GM23338 (cell line): Measurements from ENCODE around the gene HSPA12B. TPM values are rescaled to one million over a fixed set of nuclear protein-coding genes. Genes with fewer than 3 reads are reported as not detected.

Experiments
- ATAC-seq: fragments of 200-7000 bp; cut with Tn5 transposase; 3 replicates; pipeline ENCODE4 v1.9.1; 2020
- DNase-seq: peaks from one replicate; pipeline ENCODE4 v3.0.0-alpha.2; 2015; ENCODE audit warnings: low spot score
- H2AFZ ChIP-seq: fragments of 200-600 bp; sonication (generic); 2 replicates; pipeline ENCODE4 v1.8.0; 2016; ENCODE audit warnings: antibody characterized with exemption, mild to moderate bottlenecking, moderate library complexity
- H3F3A ChIP-seq: fragments of 200-600 bp; sonication (generic); replicated peaks from 2 replicates; pipeline ENCODE4 v1.8.0; 2017; ENCODE audit warnings: antibody characterized with exemption, mixed run types, low read depth
- H3K27ac ChIP-seq: fragments of 200-600 bp; sonication (generic); 2 replicates; pipeline ENCODE4 v1.6.1; 2016; ENCODE audit warnings: low read depth
- H3K27me3 ChIP-seq: fragments of 200-600 bp; sonication (generic); 2 replicates; pipeline ENCODE4 v1.8.0; 2016; ENCODE audit warnings: mild to moderate bottlenecking, mixed run types, moderate library complexity; ENCODE audit not compliant: insufficient read depth
- H3K36me3 ChIP-seq: fragments of 200-600 bp; sonication (generic); 2 replicates; pipeline ENCODE4 v1.8.0; 2016; ENCODE audit warnings: mild to moderate bottlenecking; ENCODE audit not compliant: insufficient read depth
- H3K4me1 ChIP-seq: fragments of 200-600 bp; sonication (generic); 2 replicates; pipeline ENCODE4 v1.8.0; 2016; ENCODE audit warnings: mild to moderate bottlenecking, moderate library complexity; ENCODE audit not compliant: insufficient read depth
- H3K4me2 ChIP-seq: fragments of 200-600 bp; sonication (generic); 2 replicates; pipeline ENCODE4 v1.7.1; 2017; ENCODE audit warnings: mixed run types
- H3K4me3 ChIP-seq: fragments of 200-600 bp; sonication (generic); 2 replicates; pipeline ENCODE4 v1.6.1; 2016; ENCODE audit warnings: mixed run types
- H3K79me2 ChIP-seq: fragments of 200-600 bp; sonication (generic); replicated peaks from 2 replicates; pipeline ENCODE4 v1.8.0; 2017; ENCODE audit warnings: mild to moderate bottlenecking; ENCODE audit not compliant: insufficient read depth
- H3K9me2 ChIP-seq: fragments of 200-600 bp; sonication (generic); 2 replicates; pipeline ENCODE4 v1.8.0; 2017; ENCODE audit not compliant: insufficient read depth
- H4K20me1 ChIP-seq: fragments of 200-600 bp; sonication (generic); replicated peaks from 2 replicates; pipeline ENCODE4 v1.8.0; 2017; ENCODE audit warnings: mild to moderate bottlenecking; ENCODE audit not compliant: insufficient read depth
- H3K27ac Mint-ChIP-seq: 2 replicates; pipeline ENCODE4 v1.8.0; 2020; ENCODE audit warnings: inconsistent platforms, mild to moderate bottlenecking, moderate library complexity, mixed read lengths
- H3K27me3 Mint-ChIP-seq: 3 replicates; pipeline ENCODE4 v1.8.0; 2022; ENCODE audit warnings: low read depth, mild to moderate bottlenecking, moderate library complexity, mixed read lengths, inconsistent platforms; ENCODE audit not compliant: insufficient read depth, poor library complexity
- H3K36me3 Mint-ChIP-seq: 3 replicates; pipeline ENCODE4 v1.8.0; 2021; ENCODE audit warnings: low read depth, mild to moderate bottlenecking, inconsistent platforms, moderate library complexity, mixed read lengths
- H3K4me1 Mint-ChIP-seq: 3 replicates; pipeline ENCODE4 v1.8.0; 2020; ENCODE audit warnings: mild to moderate bottlenecking, inconsistent platforms, mixed read lengths
- H3K4me3 Mint-ChIP-seq: 3 replicates; pipeline ENCODE4 v1.8.0; 2021; ENCODE audit warnings: moderate library complexity, mild to moderate bottlenecking, inconsistent platforms, mixed read lengths
- H3K9me3 Mint-ChIP-seq: 3 replicates; pipeline ENCODE4 v1.8.0; 2020; ENCODE audit warnings: moderate library complexity, mild to moderate bottlenecking, inconsistent platforms, mixed read lengths
- CREB1 ChIP-seq: fragments of 250-450 bp; sonication (Bioruptor Pico); IDR thresholded peaks from 2 replicates; pipeline ENCODE4 v1.5.0; 2020; ENCODE audit warnings: low read depth, mild to moderate bottlenecking, moderate library complexity
- JUNB ChIP-seq: IDR thresholded peaks from one replicate; pipeline ENCODE4 v1.6.1; 2016; ENCODE audit warnings: antibody characterized with exemption; ENCODE audit not compliant: unreplicated experiment
- POLR2AphosphoS5 ChIP-seq: IDR thresholded peaks from 2 replicates; pipeline ENCODE4 v1.6.1; 2016; ENCODE audit warnings: antibody characterized with exemption, low read depth
- ZNF114 ChIP-seq: fragments of 250-450 bp; sonication (Bioruptor Pico); IDR thresholded peaks from 2 replicates; pipeline ENCODE4 v1.5.0; 2020; ENCODE audit warnings: mild to moderate bottlenecking, moderate library complexity
- ZNF331 ChIP-seq: fragments of 250-450 bp; sonication (Bioruptor Pico); IDR thresholded peaks from 2 replicates; pipeline ENCODE4 v1.5.0; 2020; ENCODE audit warnings: low read depth, mild to moderate bottlenecking, moderate library complexity
- polyA plus RNA-seq: library from polyadenylated mRNA; unstranded; fragments of >200 nt; fragmentation: Nextera tagmentation; extraction: Ambion mirVana; gene quantifications from 2 replicates; pipeline ENCODE4 v1.2.1, GENCODE V29; 2016
- total RNA-seq: library from RNA; depleted of rRNA; stranded (reverse); fragments of >200 nt; shearing (Covaris generic); gene quantifications from 2 replicates; pipeline ENCODE4 v1.2.3, GENCODE V29; 2014
- TF ChIP-seq, protein P1 (sequence below), 2 experiments: fragments of 200-600 bp in 1 of 2; sonication (generic) in 1 of 2; conservative IDR thresholded peaks; 2 replicates each; pipeline versions ENCODE4 v1.5.1 to v1.6.1; 2016 to 2017; ENCODE audit warnings: antibody characterized with exemption in 2 of 2, low read depth in 2 of 2, mild to moderate bottlenecking in 2 of 2, moderate library complexity in 1 of 2
- TF ChIP-seq, protein P2 (sequence below): fragments of 250-450 bp; sonication (Bioruptor Pico); IDR thresholded peaks from 2 replicates; pipeline ENCODE4 v1.5.0; 2020; ENCODE audit warnings: mild to moderate bottlenecking, moderate library complexity
- TF ChIP-seq, protein P3 (sequence below): IDR thresholded peaks from 2 replicates; pipeline ENCODE4 v1.6.1; 2016; ENCODE audit warnings: antibody characterized with exemption
- TF ChIP-seq, protein P4 (sequence below): IDR thresholded peaks from one replicate; pipeline ENCODE4 v1.6.1; 2018; ENCODE audit warnings: antibody characterized with exemption; ENCODE audit not compliant: unreplicated experiment

Gene HSPA12B
- total and polyA plus RNA-seq, 2 experiments from 2014 or later = 2.8 to 6.5 TPM

DNA sequence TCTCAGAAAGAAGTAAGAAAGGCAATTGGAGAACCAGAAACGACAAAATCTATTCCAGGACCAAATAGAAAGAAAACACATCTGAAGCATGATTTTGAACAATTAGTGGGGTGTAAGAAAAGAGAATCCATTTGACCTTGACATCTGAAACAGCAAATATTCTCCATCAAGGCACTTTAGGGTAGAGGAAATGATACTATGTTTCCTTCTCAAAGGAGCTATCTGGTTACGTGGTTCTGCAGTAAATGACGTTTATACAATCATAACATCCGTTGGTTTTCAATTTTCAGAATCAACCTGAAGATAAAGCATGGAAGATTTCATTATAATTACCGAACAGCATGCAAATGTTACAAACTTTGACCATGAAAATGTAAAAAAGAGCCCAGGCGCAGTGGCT lies 11.9 kb upstream of the HSPA12B start:
- Histone ChIP-seq H3F3A (no peaks in the 10 kb centered on the region), H3K27ac (no peak overlapping the region), H3K36me3 (no peaks in the 10 kb centered on the region), H3K4me3 (no peak overlapping the region), H3K4me2 (no peak overlapping the region), H4K20me1 (no peaks in the 10 kb centered on the region), H3K27me3 (no peaks in the 10 kb centered on the region), H3K9me2 (no peaks in the 10 kb centered on the region), H2AFZ (no peak overlapping the region), H3K79me2 (no peaks in the 10 kb centered on the region), H3K4me1 (no peaks in the 10 kb centered on the region)
- H3K36me3 Mint-ChIP-seq = no peaks in the 10 kb centered on the region
- H3K4me3 Mint-ChIP-seq = no peak overlapping the region
- H3K27me3 Mint-ChIP-seq = peaks cover 10% of the 10 kb centered on the region
- H3K4me1 Mint-ChIP-seq = peaks cover 6% of the 10 kb centered on the region; the same call in 2 of the 3 replicates
- no peak for ATAC-seq
- H3K27ac Mint-ChIP-seq = no peak overlapping the region
- TF ChIP-seq, protein P1, sequence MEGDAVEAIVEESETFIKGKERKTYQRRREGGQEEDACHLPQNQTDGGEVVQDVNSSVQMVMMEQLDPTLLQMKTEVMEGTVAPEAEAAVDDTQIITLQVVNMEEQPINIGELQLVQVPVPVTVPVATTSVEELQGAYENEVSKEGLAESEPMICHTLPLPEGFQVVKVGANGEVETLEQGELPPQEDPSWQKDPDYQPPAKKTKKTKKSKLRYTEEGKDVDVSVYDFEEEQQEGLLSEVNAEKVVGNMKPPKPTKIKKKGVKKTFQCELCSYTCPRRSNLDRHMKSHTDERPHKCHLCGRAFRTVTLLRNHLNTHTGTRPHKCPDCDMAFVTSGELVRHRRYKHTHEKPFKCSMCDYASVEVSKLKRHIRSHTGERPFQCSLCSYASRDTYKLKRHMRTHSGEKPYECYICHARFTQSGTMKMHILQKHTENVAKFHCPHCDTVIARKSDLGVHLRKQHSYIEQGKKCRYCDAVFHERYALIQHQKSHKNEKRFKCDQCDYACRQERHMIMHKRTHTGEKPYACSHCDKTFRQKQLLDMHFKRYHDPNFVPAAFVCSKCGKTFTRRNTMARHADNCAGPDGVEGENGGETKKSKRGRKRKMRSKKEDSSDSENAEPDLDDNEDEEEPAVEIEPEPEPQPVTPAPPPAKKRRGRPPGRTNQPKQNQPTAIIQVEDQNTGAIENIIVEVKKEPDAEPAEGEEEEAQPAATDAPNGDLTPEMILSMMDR (conservative IDR thresholded peaks at IDR 0.05; ENCODE audit: low read depth in 2 of 2) = no peak
- TF ChIP-seq, protein P2, sequence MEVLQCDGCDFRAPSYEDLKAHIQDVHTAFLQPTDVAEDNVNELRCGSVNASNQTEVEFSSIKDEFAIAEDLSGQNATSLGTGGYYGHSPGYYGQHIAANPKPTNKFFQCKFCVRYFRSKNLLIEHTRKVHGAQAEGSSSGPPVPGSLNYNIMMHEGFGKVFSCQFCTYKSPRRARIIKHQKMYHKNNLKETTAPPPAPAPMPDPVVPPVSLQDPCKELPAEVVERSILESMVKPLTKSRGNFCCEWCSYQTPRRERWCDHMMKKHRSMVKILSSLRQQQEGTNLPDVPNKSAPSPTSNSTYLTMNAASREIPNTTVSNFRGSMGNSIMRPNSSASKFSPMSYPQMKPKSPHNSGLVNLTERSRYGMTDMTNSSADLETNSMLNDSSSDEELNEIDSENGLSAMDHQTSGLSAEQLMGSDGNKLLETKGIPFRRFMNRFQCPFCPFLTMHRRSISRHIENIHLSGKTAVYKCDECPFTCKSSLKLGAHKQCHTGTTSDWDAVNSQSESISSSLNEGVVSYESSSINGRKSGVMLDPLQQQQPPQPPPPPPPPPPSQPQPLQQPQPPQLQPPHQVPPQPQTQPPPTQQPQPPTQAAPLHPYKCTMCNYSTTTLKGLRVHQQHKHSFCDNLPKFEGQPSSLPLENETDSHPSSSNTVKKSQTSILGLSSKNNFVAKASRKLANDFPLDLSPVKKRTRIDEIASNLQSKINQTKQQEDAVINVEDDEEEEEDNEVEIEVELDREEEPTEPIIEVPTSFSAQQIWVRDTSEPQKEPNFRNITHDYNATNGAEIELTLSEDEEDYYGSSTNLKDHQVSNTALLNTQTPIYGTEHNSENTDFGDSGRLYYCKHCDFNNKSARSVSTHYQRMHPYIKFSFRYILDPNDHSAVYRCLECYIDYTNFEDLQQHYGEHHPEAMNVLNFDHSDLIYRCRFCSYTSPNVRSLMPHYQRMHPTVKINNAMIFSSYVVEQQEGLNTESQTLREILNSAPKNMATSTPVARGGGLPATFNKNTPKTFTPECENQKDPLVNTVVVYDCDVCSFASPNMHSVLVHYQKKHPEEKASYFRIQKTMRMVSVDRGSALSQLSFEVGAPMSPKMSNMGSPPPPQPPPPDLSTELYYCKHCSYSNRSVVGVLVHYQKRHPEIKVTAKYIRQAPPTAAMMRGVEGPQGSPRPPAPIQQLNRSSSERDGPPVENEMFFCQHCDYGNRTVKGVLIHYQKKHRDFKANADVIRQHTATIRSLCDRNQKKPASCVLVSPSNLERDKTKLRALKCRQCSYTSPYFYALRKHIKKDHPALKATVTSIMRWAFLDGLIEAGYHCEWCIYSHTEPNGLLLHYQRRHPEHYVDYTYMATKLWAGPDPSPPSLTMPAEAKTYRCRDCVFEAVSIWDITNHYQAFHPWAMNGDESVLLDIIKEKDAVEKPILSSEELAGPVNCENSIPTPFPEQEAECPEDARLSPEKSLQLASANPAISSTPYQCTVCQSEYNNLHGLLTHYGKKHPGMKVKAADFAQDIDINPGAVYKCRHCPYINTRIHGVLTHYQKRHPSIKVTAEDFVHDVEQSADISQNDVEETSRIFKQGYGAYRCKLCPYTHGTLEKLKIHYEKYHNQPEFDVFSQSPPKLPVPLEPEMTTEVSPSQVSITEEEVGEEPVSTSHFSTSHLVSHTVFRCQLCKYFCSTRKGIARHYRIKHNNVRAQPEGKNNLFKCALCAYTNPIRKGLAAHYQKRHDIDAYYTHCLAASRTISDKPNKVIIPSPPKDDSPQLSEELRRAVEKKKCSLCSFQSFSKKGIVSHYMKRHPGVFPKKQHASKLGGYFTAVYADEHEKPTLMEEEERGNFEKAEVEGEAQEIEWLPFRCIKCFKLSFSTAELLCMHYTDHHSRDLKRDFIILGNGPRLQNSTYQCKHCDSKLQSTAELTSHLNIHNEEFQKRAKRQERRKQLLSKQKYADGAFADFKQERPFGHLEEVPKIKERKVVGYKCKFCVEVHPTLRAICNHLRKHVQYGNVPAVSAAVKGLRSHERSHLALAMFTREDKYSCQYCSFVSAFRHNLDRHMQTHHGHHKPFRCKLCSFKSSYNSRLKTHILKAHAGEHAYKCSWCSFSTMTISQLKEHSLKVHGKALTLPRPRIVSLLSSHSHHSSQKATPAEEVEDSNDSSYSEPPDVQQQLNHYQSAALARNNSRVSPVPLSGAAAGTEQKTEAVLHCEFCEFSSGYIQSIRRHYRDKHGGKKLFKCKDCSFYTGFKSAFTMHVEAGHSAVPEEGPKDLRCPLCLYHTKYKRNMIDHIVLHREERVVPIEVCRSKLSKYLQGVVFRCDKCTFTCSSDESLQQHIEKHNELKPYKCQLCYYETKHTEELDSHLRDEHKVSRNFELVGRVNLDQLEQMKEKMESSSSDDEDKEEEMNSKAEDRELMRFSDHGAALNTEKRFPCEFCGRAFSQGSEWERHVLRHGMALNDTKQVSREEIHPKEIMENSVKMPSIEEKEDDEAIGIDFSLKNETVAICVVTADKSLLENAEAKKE (CRISPR knock-in tag) = no peak
- TF ChIP-seq ZNF114 (CRISPR knock-in tag) = no peak
- TF ChIP-seq, protein P3, sequence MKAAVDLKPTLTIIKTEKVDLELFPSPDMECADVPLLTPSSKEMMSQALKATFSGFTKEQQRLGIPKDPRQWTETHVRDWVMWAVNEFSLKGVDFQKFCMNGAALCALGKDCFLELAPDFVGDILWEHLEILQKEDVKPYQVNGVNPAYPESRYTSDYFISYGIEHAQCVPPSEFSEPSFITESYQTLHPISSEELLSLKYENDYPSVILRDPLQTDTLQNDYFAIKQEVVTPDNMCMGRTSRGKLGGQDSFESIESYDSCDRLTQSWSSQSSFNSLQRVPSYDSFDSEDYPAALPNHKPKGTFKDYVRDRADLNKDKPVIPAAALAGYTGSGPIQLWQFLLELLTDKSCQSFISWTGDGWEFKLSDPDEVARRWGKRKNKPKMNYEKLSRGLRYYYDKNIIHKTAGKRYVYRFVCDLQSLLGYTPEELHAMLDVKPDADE = no peak
- TF ChIP-seq ZNF331 (CRISPR knock-in tag) = no peak
- no peak for TF ChIP-seq CREB1
- TF ChIP-seq, protein P4, sequence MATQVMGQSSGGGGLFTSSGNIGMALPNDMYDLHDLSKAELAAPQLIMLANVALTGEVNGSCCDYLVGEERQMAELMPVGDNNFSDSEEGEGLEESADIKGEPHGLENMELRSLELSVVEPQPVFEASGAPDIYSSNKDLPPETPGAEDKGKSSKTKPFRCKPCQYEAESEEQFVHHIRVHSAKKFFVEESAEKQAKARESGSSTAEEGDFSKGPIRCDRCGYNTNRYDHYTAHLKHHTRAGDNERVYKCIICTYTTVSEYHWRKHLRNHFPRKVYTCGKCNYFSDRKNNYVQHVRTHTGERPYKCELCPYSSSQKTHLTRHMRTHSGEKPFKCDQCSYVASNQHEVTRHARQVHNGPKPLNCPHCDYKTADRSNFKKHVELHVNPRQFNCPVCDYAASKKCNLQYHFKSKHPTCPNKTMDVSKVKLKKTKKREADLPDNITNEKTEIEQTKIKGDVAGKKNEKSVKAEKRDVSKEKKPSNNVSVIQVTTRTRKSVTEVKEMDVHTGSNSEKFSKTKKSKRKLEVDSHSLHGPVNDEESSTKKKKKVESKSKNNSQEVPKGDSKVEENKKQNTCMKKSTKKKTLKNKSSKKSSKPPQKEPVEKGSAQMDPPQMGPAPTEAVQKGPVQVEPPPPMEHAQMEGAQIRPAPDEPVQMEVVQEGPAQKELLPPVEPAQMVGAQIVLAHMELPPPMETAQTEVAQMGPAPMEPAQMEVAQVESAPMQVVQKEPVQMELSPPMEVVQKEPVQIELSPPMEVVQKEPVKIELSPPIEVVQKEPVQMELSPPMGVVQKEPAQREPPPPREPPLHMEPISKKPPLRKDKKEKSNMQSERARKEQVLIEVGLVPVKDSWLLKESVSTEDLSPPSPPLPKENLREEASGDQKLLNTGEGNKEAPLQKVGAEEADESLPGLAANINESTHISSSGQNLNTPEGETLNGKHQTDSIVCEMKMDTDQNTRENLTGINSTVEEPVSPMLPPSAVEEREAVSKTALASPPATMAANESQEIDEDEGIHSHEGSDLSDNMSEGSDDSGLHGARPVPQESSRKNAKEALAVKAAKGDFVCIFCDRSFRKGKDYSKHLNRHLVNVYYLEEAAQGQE = no peak
- TF ChIP-seq JUNB = no peak
- TF ChIP-seq POLR2AphosphoS5 = no peak
- H3K9me3 Mint-ChIP-seq = no peaks in the 10 kb centered on the region
- DNase-seq = no peak
